Measurements from ENCODE around the gene HENMT1. TPM values are rescaled to one million over a fixed set of nuclear protein-coding genes. Genes with fewer than 3 reads are reported as not detected.

HENMT1 gene
- polyA plus RNA-seq, 1 of the 3 experiments (the other 2 are of a cell fraction): 0.03 TPM

DNA sequence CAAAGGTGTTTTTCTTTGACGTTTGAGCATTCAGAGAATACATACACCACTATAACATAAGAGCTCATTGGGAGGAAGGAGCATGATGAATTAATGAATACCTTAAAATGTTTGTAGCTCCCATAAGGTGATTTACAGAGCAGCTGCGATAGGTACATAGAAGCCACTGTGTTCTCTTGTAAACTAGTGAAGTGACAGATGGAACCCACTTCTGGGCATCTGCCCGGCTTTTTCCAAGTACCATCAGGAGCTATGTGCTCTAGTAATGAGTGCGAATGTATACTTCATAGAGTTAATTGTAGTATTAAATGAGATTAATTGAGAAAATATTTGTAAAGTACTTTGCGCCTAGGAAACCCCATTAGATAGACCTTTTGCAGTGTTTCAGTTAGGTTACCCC lies 48.4 kb downstream of the HENMT1 start:
- Histone ChIP-seq H3K4me2 (no peak overlapping the region), H3K27ac (ENCODE audit: low read depth in 2 of 2, low read length in 1 of 2) (no peak overlapping the region), H3K4me3 (ENCODE audit: low read depth in 2 of 2, low read length in 1 of 2) (no peak overlapping the region), H3K27me3 (ENCODE audit: insufficient read depth) (no peaks in the 10 kb centered on the region), H3K9me2 (no peaks in the 10 kb centered on the region), H3K9me3 (no peaks in the 10 kb centered on the region), H3K9ac (no peak overlapping the region), H4K20me1 (ENCODE audit: insufficient read depth) (no peaks in the 10 kb centered on the region), H3K79me2 (ENCODE audit: insufficient read depth) (no peaks in the 10 kb centered on the region), H3K4me1 (ENCODE audit: control insufficient read depth in 1 of 2, insufficient read depth in 2 of 2, low read depth in 1 of 2, low read length in 1 of 2) (peaks cover 0 to 9% of the 10 kb centered on the region in 2 experiments; a peak in 2 of 4 replicates), H3F3A (replicated peaks; ENCODE audit: insufficient read depth) (no peaks in the 10 kb centered on the region), H3K36me3 (replicated peaks in 1 of 2; ENCODE audit: control insufficient read depth in 1 of 2, insufficient read depth in 2 of 2, low read length in 1 of 2) (peaks cover 7 to 14% of the 10 kb centered on the region in 2 experiments), H2AFZ (ENCODE audit: low read depth) (no peak overlapping the region)
- ChIA-PET POLR2A (no interaction called here), CTCF (interaction anchor here (0.6 to 1.4 kb wide), 3 partner anchors 31 to 101 kb away, joined by 3 to 5 read pairs (median 5); no protein-coding TSS in a partner anchor)
- DNase-seq: no peak
- WGBS (ENCODE audit: low lambda C conversion rate): 95% methylated on average over 5 of the region's 5 CpGs
- TF ChIP-seq EP300 (IDR thresholded peaks at IDR 0.05; ENCODE audit: borderline replicate concordance in 1 of 2, low read depth in 1 of 2, low read length in 1 of 2) (no peak), TAF1 (IDR thresholded peaks at IDR 0.05; ENCODE audit: borderline replicate concordance, low read depth, low read length) (no peak), CHD2 (IDR thresholded peaks at IDR 0.05; ENCODE audit: low read length, partially characterized antibody) (no peak), SIN3A (IDR thresholded peaks at IDR 0.05; ENCODE audit: borderline replicate concordance, low read depth, low read length) (no peak), NRF1 (IDR thresholded peaks at IDR 0.05; ENCODE audit: low read depth, low read length) (no peak), FOXJ3 (CRISPR knock-in tag; IDR thresholded peaks at IDR 0.05) (no peak), FOXM1 (IDR thresholded peaks at IDR 0.05; ENCODE audit: low read depth) (no peak), SMC3 (IDR thresholded peaks at IDR 0.05; ENCODE audit: low read depth, low read length) (no peak), MXI1 (IDR thresholded peaks at IDR 0.05; ENCODE audit: low read depth, low read length) (no peak)
- TF ChIP-seq, protein P1, sequence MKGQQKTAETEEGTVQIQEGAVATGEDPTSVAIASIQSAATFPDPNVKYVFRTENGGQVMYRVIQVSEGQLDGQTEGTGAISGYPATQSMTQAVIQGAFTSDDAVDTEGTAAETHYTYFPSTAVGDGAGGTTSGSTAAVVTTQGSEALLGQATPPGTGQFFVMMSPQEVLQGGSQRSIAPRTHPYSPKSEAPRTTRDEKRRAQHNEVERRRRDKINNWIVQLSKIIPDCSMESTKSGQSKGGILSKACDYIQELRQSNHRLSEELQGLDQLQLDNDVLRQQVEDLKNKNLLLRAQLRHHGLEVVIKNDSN (IDR thresholded peaks at IDR 0.05; ENCODE audit: borderline replicate concordance, low read depth): no peak
- TF ChIP-seq, protein P2, sequence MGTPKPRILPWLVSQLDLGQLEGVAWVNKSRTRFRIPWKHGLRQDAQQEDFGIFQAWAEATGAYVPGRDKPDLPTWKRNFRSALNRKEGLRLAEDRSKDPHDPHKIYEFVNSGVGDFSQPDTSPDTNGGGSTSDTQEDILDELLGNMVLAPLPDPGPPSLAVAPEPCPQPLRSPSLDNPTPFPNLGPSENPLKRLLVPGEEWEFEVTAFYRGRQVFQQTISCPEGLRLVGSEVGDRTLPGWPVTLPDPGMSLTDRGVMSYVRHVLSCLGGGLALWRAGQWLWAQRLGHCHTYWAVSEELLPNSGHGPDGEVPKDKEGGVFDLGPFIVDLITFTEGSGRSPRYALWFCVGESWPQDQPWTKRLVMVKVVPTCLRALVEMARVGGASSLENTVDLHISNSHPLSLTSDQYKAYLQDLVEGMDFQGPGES (IDR thresholded peaks at IDR 0.05; ENCODE audit: low read depth, low read length): no peak
- TF ChIP-seq, protein P3, sequence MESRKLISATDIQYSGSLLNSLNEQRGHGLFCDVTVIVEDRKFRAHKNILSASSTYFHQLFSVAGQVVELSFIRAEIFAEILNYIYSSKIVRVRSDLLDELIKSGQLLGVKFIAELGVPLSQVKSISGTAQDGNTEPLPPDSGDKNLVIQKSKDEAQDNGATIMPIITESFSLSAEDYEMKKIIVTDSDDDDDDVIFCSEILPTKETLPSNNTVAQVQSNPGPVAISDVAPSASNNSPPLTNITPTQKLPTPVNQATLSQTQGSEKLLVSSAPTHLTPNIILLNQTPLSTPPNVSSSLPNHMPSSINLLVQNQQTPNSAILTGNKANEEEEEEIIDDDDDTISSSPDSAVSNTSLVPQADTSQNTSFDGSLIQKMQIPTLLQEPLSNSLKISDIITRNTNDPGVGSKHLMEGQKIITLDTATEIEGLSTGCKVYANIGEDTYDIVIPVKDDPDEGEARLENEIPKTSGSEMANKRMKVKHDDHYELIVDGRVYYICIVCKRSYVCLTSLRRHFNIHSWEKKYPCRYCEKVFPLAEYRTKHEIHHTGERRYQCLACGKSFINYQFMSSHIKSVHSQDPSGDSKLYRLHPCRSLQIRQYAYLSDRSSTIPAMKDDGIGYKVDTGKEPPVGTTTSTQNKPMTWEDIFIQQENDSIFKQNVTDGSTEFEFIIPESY (IDR thresholded peaks at IDR 0.05; ENCODE audit: borderline replicate concordance, low read depth): no peak
- TF ChIP-seq, protein P4, sequence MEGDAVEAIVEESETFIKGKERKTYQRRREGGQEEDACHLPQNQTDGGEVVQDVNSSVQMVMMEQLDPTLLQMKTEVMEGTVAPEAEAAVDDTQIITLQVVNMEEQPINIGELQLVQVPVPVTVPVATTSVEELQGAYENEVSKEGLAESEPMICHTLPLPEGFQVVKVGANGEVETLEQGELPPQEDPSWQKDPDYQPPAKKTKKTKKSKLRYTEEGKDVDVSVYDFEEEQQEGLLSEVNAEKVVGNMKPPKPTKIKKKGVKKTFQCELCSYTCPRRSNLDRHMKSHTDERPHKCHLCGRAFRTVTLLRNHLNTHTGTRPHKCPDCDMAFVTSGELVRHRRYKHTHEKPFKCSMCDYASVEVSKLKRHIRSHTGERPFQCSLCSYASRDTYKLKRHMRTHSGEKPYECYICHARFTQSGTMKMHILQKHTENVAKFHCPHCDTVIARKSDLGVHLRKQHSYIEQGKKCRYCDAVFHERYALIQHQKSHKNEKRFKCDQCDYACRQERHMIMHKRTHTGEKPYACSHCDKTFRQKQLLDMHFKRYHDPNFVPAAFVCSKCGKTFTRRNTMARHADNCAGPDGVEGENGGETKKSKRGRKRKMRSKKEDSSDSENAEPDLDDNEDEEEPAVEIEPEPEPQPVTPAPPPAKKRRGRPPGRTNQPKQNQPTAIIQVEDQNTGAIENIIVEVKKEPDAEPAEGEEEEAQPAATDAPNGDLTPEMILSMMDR (IDR thresholded peaks at IDR 0.05): no peak
- TF ChIP-seq, protein P5, sequence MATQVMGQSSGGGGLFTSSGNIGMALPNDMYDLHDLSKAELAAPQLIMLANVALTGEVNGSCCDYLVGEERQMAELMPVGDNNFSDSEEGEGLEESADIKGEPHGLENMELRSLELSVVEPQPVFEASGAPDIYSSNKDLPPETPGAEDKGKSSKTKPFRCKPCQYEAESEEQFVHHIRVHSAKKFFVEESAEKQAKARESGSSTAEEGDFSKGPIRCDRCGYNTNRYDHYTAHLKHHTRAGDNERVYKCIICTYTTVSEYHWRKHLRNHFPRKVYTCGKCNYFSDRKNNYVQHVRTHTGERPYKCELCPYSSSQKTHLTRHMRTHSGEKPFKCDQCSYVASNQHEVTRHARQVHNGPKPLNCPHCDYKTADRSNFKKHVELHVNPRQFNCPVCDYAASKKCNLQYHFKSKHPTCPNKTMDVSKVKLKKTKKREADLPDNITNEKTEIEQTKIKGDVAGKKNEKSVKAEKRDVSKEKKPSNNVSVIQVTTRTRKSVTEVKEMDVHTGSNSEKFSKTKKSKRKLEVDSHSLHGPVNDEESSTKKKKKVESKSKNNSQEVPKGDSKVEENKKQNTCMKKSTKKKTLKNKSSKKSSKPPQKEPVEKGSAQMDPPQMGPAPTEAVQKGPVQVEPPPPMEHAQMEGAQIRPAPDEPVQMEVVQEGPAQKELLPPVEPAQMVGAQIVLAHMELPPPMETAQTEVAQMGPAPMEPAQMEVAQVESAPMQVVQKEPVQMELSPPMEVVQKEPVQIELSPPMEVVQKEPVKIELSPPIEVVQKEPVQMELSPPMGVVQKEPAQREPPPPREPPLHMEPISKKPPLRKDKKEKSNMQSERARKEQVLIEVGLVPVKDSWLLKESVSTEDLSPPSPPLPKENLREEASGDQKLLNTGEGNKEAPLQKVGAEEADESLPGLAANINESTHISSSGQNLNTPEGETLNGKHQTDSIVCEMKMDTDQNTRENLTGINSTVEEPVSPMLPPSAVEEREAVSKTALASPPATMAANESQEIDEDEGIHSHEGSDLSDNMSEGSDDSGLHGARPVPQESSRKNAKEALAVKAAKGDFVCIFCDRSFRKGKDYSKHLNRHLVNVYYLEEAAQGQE (IDR thresholded peaks at IDR 0.05; ENCODE audit: low read depth, low read length): no peak
